ENCODE results near the gene UBR3.
"Not testable (repeated sequence)": the region's sequence is repeated elsewhere in the genome, so short reads cannot be mapped to it uniquely, and the experiment has no call there.

UBR3 gene

DNA sequence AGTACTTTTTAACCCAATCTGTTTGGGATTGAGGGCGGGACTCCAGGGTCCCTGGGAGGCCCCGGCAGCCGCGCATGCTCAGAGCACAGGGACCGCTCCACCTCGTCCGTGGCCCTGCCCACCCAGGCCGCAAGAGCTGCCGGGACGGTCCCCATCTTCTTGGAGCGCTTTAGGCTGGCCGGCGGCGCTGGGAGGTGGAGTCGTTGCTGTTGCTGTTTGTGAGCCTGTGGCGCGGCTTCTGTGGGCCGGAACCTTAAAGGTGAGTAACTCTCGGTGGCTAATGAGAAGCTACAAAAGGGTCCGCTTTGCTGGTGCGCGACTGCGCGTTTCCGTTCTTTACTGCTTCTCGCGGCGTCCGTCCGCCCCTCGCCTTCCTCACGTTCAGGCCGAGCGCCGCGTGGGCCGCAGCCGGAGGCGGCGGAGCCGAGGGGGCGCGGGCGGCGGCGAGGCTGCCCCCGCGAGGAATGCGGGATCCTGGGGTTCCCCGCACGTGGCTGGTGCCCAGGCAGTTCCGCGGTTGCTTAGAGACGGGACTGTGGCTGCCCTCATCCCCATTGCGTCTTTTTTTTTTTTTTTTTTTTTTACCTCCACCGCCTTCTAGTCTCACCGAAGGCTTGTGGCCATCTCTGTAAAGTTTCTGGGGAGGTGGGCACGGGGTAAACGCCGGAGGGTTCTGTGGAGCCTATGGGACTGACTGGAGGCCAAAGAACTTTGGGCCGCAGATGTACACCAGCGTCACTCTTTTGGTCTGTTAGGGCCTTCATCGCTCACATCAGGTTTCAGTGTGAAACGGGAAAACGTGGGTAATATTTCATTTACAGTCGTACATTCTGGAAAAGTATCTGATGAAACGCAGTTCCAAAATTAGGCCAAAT, 28.3 kb upstream of the UBR3 start, which contains the start of gene SSB:
Gene SSB, plus strand, starts transcription at position 154 of the 875 bp plus-strand sequence. CDS start 2,090 bp downstream, outside the sequence.
- Histone ChIP-seq H3K9me3 (no peaks in the 10 kb centered on the region), H3K36me3 (peaks cover 7% of the 10 kb centered on the region), H3K4me1 (ENCODE audit: control insufficient read depth in 1 of 2, insufficient read depth in 1 of 2, low read depth in 1 of 2, low read length in 1 of 2) (peaks cover 9 to 11% of the 10 kb centered on the region in 2 experiments), H3K27ac (peak within 1 kb of the TSS; percentile 85), H3K27me3 (no peaks in the 10 kb centered on the region), H3K4me3 (ENCODE audit: low read depth in 1 of 2, low read length in 1 of 2) (peak within 1 kb of the TSS; percentile 59 to 70)
- TF ChIP-seq, protein P1, sequence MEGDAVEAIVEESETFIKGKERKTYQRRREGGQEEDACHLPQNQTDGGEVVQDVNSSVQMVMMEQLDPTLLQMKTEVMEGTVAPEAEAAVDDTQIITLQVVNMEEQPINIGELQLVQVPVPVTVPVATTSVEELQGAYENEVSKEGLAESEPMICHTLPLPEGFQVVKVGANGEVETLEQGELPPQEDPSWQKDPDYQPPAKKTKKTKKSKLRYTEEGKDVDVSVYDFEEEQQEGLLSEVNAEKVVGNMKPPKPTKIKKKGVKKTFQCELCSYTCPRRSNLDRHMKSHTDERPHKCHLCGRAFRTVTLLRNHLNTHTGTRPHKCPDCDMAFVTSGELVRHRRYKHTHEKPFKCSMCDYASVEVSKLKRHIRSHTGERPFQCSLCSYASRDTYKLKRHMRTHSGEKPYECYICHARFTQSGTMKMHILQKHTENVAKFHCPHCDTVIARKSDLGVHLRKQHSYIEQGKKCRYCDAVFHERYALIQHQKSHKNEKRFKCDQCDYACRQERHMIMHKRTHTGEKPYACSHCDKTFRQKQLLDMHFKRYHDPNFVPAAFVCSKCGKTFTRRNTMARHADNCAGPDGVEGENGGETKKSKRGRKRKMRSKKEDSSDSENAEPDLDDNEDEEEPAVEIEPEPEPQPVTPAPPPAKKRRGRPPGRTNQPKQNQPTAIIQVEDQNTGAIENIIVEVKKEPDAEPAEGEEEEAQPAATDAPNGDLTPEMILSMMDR (IDR thresholded peaks at IDR 0.05), result no peak

DNA sequence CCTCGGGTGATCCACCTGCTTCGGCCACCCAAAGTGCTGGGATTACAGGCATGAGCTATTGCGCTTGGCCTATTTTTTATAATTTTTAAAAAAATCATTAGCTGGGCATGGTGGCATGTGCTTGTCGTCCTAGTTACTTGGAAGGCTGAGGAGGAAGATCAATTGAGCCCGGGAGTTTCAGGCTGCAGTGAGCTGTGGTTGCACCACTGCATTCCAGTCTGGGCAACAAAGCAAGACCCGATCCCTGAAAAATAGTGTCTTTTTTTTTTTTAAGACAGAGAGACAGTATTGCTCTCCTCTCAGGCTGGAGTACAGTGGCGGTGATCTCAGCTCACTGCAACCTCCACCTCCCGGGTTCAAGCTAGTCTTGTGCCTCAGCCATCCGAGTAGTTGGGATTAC, 23.8 kb upstream of the UBR3 start:
- H3K9me3 ChIP-seq, result no peaks in the 10 kb centered on the region
- no peak overlapping the region for H3K27ac ChIP-seq
- peaks cover 9 to 10% of the 10 kb centered on the region in 2 experiments for H3K4me1 ChIP-seq (ENCODE audit: control insufficient read depth in 1 of 2, insufficient read depth in 1 of 2, low read depth in 1 of 2, low read length in 1 of 2)
- H3K36me3 ChIP-seq, result peaks cover 39% of the 10 kb centered on the region
- no peaks in the 10 kb centered on the region for H3K27me3 ChIP-seq
- TF ChIP-seq, protein P1 (IDR thresholded peaks at IDR 0.05), result no peak
- H3K4me3 ChIP-seq (ENCODE audit: low read depth in 1 of 2, low read length in 1 of 2), result no peak overlapping the region

DNA sequence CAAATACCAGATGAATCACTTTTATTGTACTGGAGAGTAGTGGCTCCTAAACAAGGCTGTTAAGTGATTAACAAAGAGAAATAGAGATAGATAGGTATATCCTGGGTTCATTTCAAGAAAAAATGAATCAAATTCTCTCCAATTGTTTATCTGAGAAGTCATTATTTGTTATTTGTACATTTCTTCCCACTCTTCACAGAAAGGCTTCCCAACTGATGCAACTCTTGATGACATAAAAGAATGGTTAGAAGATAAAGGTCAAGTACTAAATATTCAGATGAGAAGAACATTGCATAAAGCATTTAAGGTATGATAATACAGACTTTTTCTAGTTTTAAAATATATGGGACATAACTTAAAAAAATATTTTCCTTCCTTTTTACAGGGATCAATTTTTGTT, 20.7 kb upstream of the UBR3 start:
- Histone ChIP-seq H3K4me1 (ENCODE audit: control insufficient read depth in 1 of 2, insufficient read depth in 1 of 2, low read depth in 1 of 2, low read length in 1 of 2) (no peaks in the 10 kb centered on the region), H3K27ac (no peak overlapping the region), H3K9me3 (no peaks in the 10 kb centered on the region), H3K27me3 (no peaks in the 10 kb centered on the region), H3K36me3 (peaks cover 67% of the 10 kb centered on the region), H3K4me3 (ENCODE audit: low read depth in 1 of 2, low read length in 1 of 2) (no peak overlapping the region)
- TF ChIP-seq, protein P1 (IDR thresholded peaks at IDR 0.05), result no peak

DNA sequence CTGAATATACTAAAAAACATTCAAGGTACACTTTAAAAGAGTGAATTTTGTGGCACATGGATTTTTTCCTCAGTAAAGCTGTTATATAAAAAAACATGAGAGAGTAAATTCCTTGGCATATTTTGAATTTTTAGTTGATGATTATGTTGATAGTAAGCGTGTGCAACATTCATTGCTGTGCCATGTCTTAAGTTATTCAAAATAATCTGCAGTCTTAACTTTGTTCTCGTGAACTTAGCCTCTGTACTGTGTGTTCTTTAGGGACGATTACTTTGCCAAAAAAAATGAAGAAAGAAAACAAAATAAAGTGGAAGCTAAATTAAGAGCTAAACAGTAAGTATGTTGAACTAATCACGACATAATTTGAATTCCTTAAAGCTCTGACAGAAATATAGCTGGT, 19.0 kb upstream of the UBR3 start:
- Histone ChIP-seq H3K27ac (no peak overlapping the region), H3K27me3 (no peaks in the 10 kb centered on the region), H3K36me3 (peaks cover 73% of the 10 kb centered on the region), H3K4me1 (ENCODE audit: control insufficient read depth in 1 of 2, insufficient read depth in 1 of 2, low read depth in 1 of 2, low read length in 1 of 2) (no peaks in the 10 kb centered on the region), H3K9me3 (no peaks in the 10 kb centered on the region), H3K4me3 (ENCODE audit: low read depth in 1 of 2, low read length in 1 of 2) (no peak overlapping the region)
- TF ChIP-seq, protein P1 (IDR thresholded peaks at IDR 0.05), result no peak

DNA sequence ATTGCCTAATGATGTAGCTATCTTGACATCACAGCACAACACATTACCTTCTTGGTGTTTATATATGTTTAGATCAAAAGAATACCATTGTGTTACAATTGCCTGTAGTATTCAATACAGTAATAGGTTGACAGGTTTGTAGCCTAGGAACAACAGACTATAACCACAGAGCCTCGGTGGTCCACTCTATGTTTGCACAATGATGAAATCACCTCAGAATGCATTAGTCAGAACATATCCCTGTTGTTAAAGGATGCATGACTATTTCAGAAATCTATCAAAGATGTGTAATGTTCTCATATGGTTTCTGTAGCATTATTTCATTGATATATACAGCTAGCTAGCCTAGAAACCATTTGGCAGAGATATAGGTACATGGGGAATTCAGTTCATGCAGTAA, 11.4 kb upstream of the UBR3 start:
- Histone ChIP-seq H3K36me3 (peaks cover 60% of the 10 kb centered on the region), H3K27ac (no peak overlapping the region), H3K27me3 (no peaks in the 10 kb centered on the region), H3K4me3 (ENCODE audit: low read depth in 1 of 2, low read length in 1 of 2) (no peak overlapping the region), H3K9me3 (no peaks in the 10 kb centered on the region), H3K4me1 (ENCODE audit: control insufficient read depth in 1 of 2, insufficient read depth in 1 of 2, low read depth in 1 of 2, low read length in 1 of 2) (no peaks in the 10 kb centered on the region)
- TF ChIP-seq, protein P1 (IDR thresholded peaks at IDR 0.05), result no peak

DNA sequence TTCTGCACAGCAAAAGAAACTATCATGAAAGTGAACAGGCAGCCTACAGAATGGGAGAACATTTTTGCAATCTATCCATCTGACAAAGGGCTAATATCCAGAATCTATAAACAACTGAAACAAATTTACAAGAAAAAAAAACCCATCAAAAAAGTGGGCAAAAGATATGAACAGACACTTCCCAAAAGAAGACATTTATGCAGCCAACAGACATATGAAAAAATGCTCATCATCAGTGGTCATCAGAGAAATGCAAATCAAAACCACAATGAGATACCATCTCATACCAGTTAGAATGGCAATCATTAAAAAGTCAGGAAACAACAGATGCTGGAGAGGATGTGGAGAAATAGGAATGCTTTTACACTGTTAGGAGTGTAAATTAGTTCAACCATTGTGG, 10.3 kb upstream of the UBR3 start:
- not testable (repeated sequence) for H3K9me3 ChIP-seq; H3K4me1 ChIP-seq (ENCODE audit: control insufficient read depth in 1 of 2, insufficient read depth in 1 of 2, low read depth in 1 of 2, low read length in 1 of 2); H3K27me3 ChIP-seq; H3K4me3 ChIP-seq (ENCODE audit: low read depth in 1 of 2, low read length in 1 of 2); H3K27ac ChIP-seq
- H3K36me3 ChIP-seq, result peaks cover 49% of the 10 kb centered on the region

DNA sequence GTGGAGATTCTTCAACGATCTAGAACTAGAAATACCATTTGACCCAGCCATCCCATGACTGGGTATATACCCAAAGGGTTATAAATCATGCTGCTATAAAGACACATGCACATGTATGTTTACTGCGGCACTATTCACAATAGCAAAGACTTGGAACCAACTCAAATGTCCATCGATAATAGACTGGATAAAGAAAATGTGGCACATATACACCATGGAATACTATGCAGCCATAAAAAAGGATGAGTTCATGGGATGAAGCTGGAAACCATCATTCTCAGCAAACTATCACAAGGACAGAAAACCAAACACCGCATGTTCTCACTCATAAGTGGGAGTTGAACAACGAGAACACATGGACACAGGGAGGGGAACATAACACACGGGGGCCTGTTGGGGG, 9.9 kb upstream of the UBR3 start:
- H3K9me3 ChIP-seq; H3K27me3 ChIP-seq; H3K27ac ChIP-seq; H3K4me3 ChIP-seq (ENCODE audit: low read depth in 1 of 2, low read length in 1 of 2); H3K4me1 ChIP-seq (ENCODE audit: control insufficient read depth in 1 of 2, insufficient read depth in 1 of 2, low read depth in 1 of 2, low read length in 1 of 2): not testable (repeated sequence)
- peaks cover 45% of the 10 kb centered on the region for H3K36me3 ChIP-seq

Measured in neutrophil (primary cell).